DMS 273 (cell line): ENCODE measurements around the gene PDXP.
A peak's percentile ranks its signal among the peaks of the same experiment; 100 is the strongest.
"Not testable (repeated sequence)": the region's sequence is repeated elsewhere in the genome, so short reads cannot be mapped to it uniquely, and the experiment has no call there.

Source experiments
- DNase-seq: peaks from one replicate; lab custom pipeline; 2025; ENCODE audit not compliant: unreplicated experiment; lab: John Stamatoyannopoulos, UW

Gene PDXP, protein sequence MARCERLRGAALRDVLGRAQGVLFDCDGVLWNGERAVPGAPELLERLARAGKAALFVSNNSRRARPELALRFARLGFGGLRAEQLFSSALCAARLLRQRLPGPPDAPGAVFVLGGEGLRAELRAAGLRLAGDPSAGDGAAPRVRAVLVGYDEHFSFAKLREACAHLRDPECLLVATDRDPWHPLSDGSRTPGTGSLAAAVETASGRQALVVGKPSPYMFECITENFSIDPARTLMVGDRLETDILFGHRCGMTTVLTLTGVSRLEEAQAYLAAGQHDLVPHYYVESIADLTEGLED

DNA sequence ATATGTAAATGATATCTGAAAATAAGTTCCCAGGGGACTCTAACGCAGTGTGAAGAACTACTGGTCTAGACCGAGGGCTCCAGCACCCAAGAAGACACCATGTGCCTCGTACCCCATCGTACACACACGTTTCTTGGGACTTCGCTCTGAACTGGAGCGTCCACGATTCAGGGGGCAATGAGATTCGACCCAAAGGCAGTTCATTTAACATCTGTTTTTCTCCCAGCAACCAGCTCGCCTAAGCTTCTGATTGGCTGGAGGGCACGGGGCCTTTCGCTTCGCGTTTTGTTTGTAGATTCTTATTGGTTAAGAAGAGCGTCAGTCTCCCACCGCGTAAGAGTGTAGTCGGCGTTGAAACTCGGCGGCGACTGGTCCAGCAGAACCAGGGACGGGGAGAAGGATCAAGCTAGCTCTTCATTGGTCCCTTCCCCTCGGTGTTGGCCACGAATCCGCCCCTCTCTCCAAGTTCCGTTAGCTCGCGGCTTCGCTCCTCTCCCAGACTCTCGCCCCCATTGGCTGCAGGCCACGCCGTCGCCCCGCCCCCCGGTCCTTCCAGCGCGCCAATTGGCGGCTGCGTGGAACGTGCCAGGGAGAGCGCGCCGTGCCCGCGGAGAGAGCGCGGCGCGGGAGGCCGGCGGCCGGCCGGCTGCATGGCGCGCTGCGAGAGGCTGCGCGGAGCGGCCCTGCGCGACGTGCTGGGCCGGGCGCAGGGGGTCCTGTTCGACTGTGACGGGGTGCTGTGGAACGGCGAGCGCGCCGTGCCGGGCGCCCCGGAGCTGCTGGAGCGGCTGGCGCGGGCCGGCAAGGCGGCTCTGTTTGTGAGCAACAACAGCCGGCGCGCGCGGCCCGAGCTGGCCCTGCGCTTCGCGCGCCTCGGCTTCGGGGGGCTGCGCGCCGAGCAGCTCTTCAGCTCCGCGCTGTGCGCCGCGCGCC, at the start of gene PDXP:
Gene PDXP, plus strand, starts transcription at position 591 of the 933 bp plus-strand sequence. Its CDS starts 60 bp downstream, at position 651.
- DNase-seq: peak; percentile 99

DNA sequence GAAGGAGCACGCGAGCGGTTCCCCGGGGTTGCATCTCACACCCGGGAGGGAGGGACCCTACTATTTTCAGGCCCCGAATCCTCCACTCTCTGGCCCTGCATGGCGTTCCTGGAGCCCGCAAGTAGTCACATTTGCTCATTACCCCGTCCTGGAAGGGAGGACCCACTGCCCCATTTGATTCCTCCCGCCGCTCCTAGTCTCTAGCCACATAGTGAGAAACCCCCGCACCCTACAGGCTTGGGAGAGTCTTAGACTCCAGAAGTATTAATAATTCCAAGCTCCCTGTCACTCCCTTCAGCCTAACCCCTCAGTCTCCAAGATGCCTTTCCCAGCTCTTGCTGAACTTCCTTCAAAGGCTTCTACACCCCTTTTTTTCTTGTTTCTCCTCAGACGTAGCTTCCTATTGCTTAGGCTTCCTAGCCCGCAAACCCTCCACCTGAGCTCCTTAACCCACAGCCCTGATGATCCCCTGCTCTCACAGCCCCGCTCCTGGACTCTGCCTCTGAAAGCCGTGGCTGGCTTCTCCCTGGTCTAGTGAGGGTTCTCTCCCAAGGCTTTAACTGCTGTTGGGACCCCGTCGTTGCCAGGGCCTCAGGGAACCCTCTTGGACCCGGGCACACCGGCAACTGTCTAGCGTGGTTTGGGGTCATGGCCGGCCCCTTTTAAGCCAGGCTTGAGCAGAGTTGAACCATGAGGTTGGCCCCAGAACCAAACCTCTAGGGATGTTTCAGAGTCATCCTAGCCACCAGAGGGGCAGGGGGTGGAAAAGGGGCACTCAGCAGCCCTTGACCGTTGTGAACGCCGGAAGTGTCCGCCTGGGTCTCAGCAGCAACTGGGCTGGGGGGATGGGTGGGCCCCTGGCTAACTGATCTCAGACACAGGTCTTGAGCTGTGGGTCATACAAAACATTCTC, 49.0 kb upstream of the PDXP start:
- DNase-seq: peak; percentile 73

DNA sequence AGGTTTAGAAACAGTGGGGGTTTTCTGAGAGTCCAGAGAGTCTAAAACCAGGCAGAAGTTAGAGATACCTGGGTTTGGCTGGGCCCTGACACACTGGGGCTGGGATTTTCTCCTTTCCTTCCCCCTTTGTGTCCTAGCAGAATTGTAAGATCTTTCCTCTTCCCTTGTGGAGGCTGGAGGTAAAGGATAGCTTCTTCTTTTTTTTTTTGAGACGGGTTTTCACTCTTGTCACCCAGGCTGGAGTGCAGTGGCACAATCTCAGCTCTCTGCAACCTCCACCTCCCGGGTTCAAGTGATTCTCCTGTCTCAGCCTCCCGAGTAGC, 48.4 kb upstream of the PDXP start:
- DNase-seq: not testable (repeated sequence)

DNA sequence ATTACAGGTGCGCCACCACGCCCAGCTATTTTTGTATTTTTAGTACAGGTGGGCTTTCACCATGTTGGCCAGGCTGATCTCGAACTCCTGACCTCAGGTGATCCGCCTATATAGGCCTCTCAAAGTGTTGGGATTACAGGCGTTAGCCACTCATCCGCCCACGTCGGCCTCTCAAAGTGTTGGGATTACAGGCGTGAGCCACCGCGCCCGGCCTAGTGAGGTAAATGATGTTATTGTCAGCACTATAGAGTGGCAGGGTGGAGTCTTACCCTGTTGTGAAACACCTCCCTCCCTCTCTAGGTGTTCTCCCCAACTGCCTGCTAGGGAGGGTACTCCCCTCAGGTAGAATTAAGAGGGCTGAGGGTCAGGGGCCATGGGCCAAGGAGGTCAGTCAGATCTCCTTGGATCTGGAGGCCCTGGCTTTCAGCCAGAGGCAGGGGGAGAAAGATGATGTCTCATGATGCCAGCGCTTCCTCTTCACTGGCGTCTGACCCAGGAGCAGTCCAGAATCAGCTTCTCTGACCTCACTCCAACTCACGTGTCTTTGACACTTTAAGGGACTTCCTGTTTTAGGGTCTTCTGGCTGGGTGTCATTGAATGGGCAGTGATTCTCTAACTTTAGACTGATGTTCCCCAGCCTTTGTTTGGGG, 47.9 kb upstream of the PDXP start:
- no peak for DNase-seq

DNA sequence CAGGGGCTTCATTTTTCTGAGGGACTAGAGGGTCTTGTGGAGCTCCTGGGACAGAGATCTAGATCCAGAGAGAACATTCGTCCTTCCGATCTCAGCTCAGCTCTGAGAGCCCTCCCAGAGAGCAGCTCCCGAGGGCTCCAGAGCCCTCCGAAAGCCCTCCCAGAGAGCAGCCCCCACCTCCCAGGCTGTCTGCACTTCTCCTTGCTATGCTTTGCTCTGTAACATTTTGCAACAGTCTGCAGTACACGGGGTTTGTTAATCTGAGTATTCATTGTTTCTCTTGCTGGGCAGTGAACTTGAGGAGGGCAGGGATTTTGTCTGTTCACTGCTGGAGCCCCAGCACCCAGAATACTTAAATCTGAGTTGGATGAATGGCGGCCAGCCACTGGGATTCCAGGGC, 47.3 kb upstream of the PDXP start:
- DNase-seq: no peak

DNA sequence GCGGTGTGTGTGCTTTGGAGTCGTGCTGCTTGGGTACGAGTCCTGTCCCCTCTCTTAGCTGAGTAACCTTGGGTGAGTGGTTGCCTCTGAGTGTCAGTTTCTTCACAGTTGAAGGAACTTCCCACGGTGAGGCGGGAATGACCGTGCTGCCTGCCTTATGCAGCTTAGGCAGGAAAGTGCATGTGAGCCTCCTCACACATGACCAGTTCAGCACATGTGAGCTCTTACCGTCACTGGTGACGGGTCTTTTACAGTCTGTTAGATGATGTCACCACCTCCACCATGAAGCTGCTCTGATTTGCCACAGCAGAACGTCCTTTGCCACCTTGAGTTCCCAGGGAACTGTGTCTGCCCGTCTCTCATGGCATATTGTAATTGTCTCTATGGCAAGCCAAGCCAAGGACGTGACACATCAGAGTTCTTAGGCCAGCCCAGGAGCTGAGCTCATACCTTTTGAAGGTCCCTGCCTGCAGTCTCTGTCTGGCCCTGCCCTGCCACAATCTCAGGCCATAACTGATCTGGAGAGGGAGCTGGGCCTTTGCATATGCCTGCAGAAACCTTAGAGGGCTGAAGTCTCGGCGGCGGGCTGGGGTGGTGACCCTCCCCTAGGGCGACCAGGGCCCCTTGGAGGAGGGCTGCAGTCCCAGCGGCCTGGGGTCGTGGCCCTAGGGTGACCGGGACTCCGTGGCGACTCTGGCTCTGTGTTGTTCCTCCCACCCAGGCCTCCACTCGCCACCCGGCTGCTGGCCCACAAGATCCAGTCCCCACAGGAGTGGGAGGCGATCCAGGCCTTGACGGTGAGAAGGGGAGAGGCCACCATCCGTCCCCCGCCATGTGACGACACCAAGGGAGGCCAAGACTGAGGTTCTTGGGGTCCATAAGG, 42.1 kb upstream of the PDXP start:
- DNase-seq: no peak

DNA sequence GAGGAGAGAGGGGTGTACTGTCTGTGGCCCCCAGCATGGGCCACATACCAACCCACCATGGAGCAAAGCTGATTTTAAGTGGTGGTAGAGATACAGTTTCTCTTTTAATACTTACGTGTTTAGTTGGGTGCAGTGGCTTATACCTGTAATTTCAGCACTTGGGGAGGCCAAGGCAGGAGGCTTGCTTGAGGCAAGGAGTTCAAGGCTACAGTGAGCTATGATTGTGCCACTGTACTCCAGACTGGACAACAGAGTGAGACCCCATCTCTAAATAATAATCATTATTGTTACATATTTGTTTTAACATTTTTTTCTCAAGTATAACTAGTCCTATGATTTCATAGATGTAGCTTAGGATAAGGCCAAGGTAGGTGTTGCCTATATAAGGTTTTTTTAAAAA, 41.1 kb upstream of the PDXP start:
- no peak for DNase-seq

DNA sequence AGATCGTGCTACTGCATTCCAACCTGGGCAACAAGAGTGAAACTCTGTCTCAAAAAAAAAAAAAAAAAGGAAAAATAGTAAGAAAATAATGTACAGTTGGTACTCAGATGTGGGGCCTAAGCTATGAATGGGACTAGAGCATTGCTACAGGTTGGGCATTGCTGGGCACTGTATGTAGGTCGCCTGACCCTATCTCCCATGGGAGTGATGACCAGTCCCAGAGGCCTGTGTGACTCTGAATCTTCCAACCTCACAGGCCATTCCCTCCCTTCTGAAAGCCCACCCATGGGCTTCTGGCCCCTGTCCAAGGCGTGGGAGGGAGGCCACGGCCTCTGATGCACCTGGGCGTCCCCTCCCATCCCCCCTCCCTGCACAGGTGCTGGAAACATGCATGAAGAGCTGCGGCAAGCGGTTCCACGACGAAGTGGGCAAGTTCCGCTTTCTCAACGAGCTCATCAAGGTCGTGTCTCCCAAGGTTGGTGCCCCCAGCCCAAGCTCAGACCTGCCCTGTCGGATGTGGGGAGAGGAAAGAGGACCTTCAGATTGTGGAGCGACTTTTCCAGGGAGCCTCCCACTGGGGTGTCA, 40.4 kb upstream of the PDXP start:
- no peak for DNase-seq

DNA sequence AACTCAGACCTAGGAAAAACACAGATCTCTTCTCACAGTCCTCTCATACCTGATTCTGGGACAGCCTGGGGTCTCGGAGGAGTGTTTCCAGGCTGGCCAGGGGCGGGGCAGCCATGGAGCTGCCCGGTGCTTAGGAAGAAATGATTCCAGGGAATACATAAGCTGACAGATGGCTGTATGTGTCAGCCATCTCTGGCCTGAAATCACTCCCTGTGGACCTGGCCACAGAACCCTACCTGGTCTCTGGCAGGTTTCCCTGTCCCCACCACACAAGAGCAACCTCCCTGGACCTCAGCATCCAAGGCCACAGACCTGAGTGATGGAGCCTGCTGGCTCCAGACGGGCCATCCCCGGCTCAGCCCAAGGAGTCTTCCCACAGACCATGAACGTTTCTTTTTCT, 39.8 kb upstream of the PDXP start:
- no peak for DNase-seq

DNA sequence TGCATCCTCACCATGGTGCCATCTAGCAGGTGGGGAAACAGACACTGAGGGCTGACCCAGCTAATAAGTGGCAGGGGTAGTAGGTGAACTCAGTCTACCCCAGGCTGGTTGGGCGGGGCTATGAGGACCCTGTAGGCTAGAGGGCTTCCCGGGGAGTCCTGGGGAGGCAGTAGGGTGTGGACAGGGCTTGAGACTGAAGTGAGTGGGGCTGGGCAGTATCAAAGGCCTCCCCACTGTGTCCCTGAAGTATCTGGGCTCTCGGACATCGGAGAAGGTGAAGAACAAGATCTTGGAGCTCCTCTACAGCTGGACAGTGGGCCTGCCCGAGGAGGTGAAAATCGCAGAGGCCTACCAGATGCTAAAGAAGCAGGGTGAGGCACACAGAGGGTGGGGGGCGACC, 38.5 kb upstream of the PDXP start:
- no peak for DNase-seq

DNA sequence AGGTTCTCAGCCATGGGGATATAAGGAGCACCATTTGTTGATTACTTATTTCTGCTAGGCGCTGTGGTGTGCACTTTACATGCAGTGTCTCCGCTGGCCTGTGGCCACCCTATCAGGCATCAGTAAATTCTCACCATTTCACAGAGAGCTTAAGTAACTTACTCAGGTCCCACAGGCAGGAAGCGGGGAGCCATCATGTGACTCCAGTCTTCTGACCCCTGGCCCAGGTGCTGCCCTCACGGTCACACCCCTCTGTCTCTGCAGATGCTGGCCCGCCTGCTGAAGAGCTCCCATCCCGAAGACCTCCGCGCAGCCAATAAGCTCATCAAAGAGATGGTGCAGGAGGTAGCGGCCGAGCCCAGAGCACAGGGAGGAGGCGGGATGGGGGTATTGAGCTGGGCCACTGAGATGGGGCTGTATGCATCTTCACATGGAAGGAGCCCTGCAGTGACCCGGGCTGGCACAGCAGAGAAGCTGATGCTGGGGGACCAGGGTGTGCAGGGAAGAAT, 37.1 kb upstream of the PDXP start:
- DNase-seq: no peak

DNA sequence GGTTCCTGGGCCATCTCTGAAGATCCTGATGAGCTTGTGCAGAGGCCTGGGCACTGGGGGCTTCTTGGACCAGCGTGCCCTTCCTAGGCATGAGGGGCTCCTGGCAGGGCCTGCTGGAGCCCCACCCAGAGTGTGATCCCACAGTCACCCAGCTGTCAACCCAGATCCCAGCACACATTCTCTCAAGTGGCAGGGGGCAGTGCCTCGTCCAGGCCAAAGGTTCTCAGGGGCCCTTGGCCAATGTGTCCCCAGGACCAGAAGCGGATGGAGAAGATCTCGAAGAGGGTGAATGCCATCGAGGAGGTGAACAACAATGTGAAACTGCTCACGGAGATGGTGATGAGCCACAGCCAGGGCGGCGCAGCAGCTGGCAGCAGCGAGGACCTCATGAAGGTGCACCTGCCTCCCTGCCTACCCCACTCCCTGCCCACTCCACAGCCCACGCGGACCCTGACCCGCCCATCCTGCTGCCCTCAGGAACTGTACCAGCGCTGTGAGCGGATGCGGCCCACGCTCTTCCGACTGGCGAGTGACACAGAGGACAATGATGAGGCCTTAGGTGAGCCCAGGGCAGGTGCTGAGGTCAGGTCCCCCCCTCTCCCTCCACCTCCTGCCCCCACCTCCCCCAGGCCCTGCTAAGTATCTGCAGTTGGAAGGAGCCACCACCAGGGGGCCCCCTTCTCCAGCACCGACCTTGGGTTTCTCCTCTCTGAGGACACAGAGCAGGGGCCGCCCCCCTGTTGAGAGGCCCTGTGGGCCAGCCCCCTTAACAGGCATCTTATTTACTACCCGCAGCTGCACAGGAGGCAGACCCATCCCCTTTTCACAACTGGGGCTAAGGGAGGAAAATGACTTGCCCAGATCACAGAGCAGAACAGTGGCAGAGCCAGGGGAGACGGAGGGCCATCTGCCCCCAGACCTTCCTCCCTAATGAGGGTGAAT, 35.2 kb upstream of the PDXP start:
- peak; percentile 69 for DNase-seq

DNA sequence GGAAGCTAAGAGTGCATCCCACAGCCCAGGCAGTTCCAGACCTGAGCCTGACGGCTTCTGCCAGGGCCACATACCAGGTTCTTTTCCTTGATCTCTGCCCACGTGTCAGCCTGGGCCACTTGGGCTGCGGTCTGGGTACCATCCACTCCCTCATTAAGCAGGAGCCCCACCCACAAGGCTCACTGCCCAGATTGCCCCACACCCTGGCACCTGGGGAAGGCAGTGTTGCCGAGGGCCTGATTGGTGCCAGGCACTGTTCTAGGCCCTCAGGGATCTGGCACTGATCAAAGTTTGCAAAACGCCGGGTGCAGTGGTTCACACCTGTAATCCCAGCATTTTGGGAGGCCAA, 34.5 kb upstream of the PDXP start:
- no peak for DNase-seq

DNA sequence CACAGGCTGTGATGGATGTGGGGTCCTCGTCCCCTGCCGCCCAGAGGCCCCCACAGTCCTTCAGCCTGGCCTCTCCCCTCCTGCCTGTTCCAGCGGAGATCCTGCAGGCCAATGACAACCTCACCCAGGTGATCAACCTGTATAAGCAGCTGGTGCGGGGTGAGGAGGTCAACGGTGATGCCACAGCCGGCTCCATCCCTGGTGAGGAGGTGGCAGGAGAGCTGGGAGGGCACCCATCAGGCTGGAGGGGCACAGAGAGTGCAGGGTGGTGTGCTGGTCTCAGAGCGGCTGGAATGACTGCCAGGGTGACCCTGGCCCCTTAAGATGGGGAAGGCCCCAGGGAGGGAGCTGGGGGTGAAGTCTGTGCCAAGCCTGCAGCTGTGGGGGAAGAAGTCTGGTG, 33.6 kb upstream of the PDXP start:
- no peak for DNase-seq

DNA sequence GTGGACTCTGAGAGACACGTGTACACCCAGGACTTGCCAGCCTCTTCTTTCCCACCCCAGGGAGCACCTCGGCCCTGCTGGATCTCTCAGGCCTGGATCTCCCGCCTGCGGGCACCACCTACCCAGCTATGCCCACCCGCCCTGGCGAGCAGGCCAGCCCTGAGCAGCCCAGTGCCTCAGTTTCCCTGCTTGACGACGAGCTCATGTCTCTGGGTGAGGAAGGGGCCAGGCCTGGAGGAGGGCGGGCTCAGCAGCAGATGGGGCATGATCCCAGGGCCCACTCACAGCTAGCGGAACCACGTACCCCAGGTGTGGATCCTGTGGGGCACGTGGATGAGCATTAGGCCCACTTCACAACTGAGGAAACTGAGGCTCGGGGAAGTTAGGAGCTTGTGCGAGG, 32.8 kb upstream of the PDXP start:
- DNase-seq: no peak

DNA sequence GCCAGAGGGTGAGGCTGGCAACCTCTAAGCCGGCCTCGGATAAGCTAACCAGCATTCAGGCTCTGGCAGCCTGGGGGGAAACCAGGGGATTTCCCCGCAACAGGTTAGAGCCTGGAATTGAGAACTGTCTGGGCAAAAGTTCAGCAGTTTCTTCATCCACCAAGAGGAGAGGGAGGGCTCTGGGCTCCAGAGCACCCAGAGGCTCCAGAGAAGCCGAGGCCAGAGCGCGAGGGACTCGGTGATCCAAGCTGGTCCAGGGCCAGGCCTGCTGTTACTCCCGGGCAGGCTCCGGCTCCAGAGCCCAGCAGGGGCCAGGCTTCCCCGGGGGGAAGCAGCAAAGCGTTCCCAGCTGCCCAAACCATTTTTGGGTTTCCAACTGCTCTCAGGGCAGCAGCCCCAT, 32.4 kb upstream of the PDXP start:
- peak; percentile 63 for DNase-seq

DNA sequence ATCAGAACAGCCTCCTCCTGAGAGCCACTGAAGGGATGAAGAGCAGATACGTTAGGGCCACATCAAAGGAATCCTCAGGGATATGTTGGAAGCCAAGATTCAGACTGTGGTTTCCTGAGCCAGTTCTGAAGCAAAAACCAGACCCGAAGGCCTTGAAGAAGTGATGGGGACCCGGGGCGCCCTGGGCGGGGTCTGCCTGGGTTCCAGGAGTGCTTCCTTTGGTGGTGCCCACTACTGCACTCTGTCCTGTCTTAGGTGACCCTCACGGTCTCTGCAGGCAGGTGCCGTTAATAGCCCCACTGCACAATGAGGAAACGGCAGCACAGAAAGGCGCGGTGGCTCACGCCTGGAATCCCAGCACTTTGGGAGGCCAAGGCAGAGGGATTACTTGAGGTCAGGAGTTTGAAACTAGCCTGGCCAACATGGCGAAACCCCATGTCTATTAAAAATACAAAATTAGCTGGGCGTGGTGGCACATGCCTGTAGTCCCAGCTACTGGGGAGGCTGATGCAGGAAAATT, 31.9 kb upstream of the PDXP start:
- no peak for DNase-seq

DNA sequence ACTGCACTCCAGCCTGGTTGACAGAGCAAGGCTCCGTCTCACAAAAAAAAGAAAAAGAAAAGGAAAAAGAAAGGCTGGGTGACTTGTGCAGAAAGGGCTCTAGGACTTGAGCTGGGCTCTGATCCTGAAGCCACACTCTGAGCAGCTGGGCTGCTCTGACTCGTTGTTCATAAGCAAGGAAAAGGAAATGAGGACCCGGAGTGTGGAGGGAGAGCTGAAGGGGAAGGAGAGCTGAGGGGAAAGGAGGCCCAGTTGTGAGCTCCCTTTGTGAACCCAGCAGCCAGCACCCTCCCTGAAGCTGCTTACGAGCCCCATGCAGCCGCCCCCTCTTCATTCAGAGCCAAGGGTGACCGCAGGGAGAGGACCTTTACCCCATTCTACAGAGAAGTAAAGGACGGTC, 31.4 kb upstream of the PDXP start:
- DNase-seq: no peak
